B cell (primary cell): ENCODE data around the gene DHDH.

Experiments used
- EZH2 ChIP-seq: IDR thresholded peaks from 2 replicates; pipeline ENCODE4 v1.6.1; 2012; ENCODE audit warnings: borderline replicate concordance, low read depth, mild to moderate bottlenecking, moderate library complexity, low read length; ENCODE audit not compliant: insufficient read depth, poor library complexity, severe bottlenecking
- TF ChIP-seq, protein P1 (sequence below): fragments of 200-600 bp; IDR thresholded peaks from one replicate; pipeline ENCODE4 v1.8.0; 2022; ENCODE audit warnings: antibody characterized with exemption, mild to moderate bottlenecking

DNA sequence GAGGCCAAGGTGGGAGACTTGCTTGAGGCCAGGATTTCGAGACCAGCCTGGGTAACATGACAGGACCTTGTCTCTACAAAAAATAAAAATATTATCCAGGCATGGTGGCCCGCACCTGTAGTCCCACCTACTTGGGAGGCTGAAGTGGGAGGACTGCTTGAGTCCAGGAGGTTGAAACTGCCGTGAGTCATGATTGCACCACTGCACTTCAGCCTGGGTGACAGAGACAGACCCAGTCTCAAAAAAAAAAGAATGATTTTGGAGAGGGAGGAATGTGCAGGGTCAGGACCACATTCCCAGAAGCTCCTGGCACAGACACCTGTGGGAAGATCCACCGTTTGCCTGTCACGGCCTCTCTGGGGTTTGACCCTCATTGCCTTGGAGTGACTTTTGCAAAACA, 11.9 kb downstream of the DHDH start:
- TF ChIP-seq, protein P1, sequence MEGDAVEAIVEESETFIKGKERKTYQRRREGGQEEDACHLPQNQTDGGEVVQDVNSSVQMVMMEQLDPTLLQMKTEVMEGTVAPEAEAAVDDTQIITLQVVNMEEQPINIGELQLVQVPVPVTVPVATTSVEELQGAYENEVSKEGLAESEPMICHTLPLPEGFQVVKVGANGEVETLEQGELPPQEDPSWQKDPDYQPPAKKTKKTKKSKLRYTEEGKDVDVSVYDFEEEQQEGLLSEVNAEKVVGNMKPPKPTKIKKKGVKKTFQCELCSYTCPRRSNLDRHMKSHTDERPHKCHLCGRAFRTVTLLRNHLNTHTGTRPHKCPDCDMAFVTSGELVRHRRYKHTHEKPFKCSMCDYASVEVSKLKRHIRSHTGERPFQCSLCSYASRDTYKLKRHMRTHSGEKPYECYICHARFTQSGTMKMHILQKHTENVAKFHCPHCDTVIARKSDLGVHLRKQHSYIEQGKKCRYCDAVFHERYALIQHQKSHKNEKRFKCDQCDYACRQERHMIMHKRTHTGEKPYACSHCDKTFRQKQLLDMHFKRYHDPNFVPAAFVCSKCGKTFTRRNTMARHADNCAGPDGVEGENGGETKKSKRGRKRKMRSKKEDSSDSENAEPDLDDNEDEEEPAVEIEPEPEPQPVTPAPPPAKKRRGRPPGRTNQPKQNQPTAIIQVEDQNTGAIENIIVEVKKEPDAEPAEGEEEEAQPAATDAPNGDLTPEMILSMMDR: no peak
- no peak for TF ChIP-seq EZH2
